ENCODE measurements around the gene BCL11A.

The BCL11A gene

GRCh38 chr2:60553495-60554073, at the start of gene BCL11A:
BCL11A (minus strand) TSS chr2:60553654; CDS start chr2:60553270, 384 bp downstream.
- peak; percentile 78 for DNase-seq

- no peak for DNase-seq
Observed at GRCh38 chr2:60602828-60603532, 49.5 kb upstream of the BCL11A start.

- no peak for DNase-seq
Observed at GRCh38 chr2:60602388-60602787, 48.9 kb upstream of the BCL11A start.

GRCh38 chr2:60598271-60598670, 44.8 kb upstream of the BCL11A start:
- no peak for DNase-seq

- DNase-seq, result no peak
Observed at GRCh38 chr2:60597346-60597745, 43.9 kb upstream of the BCL11A start.

- DNase-seq, result no peak
Observed at GRCh38 chr2:60596411-60596810, 43.0 kb upstream of the BCL11A start.

- no peak for DNase-seq
Observed at GRCh38 chr2:60595953-60596352, 42.5 kb upstream of the BCL11A start.

DNA sequence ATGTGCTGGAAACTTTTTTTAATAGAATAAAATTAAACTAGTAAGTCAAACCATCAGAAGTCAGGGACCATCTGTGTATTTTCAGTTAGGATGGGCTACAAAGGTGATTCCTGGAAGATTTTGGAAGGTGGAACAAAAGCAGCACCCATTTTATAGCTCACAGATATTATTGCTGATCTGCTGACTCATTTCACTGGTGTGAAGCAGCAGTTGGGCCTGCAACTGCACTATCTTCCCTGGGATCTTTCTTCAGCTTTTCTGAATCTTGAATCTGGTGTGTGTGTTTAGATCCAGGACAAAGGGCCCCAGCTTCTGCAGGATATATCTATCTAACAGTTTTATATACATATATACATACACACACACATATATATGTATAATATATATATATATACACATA, 35.6 kb upstream of the BCL11A start:
- no peak for DNase-seq

GRCh38 chr2:60586081-60586480, 32.6 kb upstream of the BCL11A start:
- no peak for DNase-seq

DNA sequence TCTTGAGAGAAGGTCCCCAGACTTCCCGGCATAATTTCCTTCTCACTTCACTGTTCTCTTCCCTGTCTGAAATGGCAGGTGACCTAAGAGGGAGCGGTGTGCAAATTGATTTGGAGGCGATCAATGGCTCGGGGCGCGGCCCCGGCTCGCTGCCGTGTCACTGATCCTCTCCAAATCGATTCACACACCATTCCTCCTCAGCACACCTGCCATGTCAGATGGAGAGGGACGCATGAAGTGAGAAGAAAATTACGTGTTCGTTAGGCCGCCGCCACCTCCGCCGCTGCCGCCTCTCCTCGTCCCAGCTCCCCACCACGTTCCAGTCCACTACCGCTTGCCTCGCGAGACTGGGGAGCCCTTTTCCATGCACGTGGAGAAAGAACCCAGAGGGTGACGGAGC, 31.8 kb upstream of the BCL11A start:
- no peak for DNase-seq

DNA sequence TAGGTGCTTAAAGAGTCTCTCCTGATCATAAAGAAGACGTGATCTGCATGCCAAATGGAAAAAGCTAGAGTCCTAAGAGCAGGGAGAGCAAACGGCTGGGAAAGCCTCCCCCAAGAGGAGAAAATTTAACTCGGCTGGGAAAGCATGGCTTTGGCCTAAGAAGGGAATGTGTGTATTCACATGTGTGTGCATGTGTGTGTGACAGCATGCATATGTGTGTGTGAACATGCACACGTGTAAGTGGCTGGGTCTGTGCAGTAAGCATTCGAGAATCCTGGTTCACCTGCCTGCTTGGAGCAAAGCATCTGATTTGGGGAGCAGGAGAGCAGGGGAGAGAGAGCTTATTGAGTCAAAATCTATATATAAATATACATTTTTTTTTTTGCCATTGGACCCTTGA, 30.1 kb upstream of the BCL11A start:
- DNase-seq, result no peak

- peak; percentile 30 for DNase-seq
Observed at GRCh38 chr2:60581433-60582282, 28.2 kb upstream of the BCL11A start.

- no peak for DNase-seq
Observed at GRCh38 chr2:60577682-60578283, 24.3 kb upstream of the BCL11A start.

GRCh38 chr2:60573251-60573650, 19.8 kb upstream of the BCL11A start:
- DNase-seq, result no peak

DNA sequence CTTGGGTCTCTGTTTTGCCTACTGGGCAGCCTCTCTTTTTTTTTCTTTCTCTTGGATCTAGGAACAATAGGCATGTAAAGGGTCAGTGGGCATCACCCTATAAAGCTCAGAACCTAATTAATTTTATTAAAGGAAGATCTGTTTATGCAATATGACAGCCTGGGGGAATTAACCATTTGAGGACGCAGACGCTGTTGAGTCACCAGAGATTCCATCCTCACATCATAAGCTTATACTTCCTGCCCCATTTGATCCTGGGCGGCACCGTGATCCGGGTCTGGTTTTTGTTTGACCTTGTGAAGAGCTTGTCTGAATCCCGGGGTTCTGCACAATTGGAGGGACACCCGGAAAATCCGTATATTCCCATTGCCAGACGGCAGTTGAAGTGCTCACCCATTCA, 16.8 kb upstream of the BCL11A start:
- DNase-seq, result no peak

DNA sequence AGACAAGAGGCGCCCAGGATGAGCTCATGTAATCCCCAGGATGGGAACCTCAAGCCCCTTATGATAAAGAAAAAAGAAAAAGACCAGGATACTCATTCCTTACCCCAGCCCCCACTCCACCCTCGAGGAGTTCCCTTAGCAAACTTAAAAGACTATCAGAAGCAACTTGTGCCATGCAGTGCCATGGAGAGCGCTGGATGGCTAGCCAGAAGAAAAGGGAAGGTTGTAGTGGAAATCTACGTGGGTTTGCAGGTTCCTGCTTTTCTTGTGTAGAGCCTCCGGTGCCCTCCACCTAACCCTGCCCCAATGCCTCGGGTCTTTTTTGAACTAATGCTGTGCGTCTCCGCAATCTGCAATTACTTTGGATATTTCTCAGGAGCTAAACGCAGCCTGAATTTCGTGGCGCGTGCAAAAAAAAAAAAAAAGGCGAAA, 16.2 kb upstream of the BCL11A start:
- DNase-seq, result no peak

- no peak for DNase-seq
Observed at GRCh38 chr2:60567919-60568768, 14.7 kb upstream of the BCL11A start.

- DNase-seq, result no peak
Observed at GRCh38 chr2:60567096-60567495, 13.6 kb upstream of the BCL11A start.

- DNase-seq, result no peak
Observed at GRCh38 chr2:60565472-60565871, 12.0 kb upstream of the BCL11A start.

- peak; percentile 64 for DNase-seq
Observed at GRCh38 chr2:60560734-60561644, 7.5 kb upstream of the BCL11A start.

- no peak for DNase-seq
Observed at GRCh38 chr2:60559880-60560279, 6.4 kb upstream of the BCL11A start.

All from NCI-H1694 (cell line).